Measurements from ENCODE around the gene DNAJC30.

Gene DNAJC30

GRCh38 chr7:73718905-73719805, 35.9 kb upstream of the DNAJC30 start, which contains the start of gene STX1A:
STX1A (minus strand) TSS chr7:73719669; CDS start chr7:73719631, 38 bp downstream.
- Histone ChIP-seq H2BK12ac (ENCODE audit: low read length) (peak within 1 kb of the TSS; percentile 73), H3K79me1 (ENCODE audit: low read depth, low read length) (peaks cover 10% of the 10 kb centered on the region)
- WGBS, 2 donors (ENCODE audit: extremely low coverage in 2 of 2, insufficient read length in 2 of 2, insufficient replicate concordance in 1 of 2), result no CpG with 5 or more reads among the region's 96 CpGs

GRCh38 chr7:73718438-73718881, 35.2 kb upstream of the DNAJC30 start:
- H3K79me1 ChIP-seq (ENCODE audit: low read depth, low read length), result peaks cover 10% of the 10 kb centered on the region
- no CpG with 5 or more reads among the region's 9 CpGs for WGBS, 2 donors (ENCODE audit: extremely low coverage in 2 of 2, insufficient read length in 2 of 2, insufficient replicate concordance in 1 of 2)
- no peak for DNase-seq (ENCODE audit: low spot score)
- no peak overlapping the region for H3K27ac ChIP-seq (replicated peaks; ENCODE audit: low read length)
- no peaks in the 10 kb centered on the region for H3K36me3 ChIP-seq (replicated peaks in 1 of 2; ENCODE audit: control insufficient read depth in 2 of 2, insufficient read depth in 2 of 2, low read length in 2 of 2)
- H3K23ac ChIP-seq (ENCODE audit: low read depth, low read length, poor library complexity), result peak overlapping the region; percentile 43
- H4K91ac ChIP-seq (ENCODE audit: low read depth, low read length, poor library complexity), result no peak overlapping the region
- H3K18ac ChIP-seq (ENCODE audit: low read length), result no peak overlapping the region
- no peaks in the 10 kb centered on the region for H3K9me3 ChIP-seq (replicated peaks in 1 of 2; ENCODE audit: control insufficient read depth in 2 of 2, insufficient read depth in 1 of 2, low read depth in 1 of 2, low read length in 2 of 2)
- peak overlapping the region; percentile 43 for H4K8ac ChIP-seq (ENCODE audit: low read depth, low read length)
- H3K14ac ChIP-seq (ENCODE audit: low read length), result no peak overlapping the region
- H3K4me3 ChIP-seq (ENCODE audit: low read length in 2 of 2), result peak overlapping the region; percentile 60 to 99
- peaks cover 0 to 27% (median 8%) of the 10 kb centered on the region in 3 experiments for H3K27me3 ChIP-seq (ENCODE audit: control insufficient read depth in 3 of 3, insufficient read depth in 3 of 3, low read depth in 1 of 3, low read length in 3 of 3)
- H2BK120ac ChIP-seq (ENCODE audit: low read depth, low read length), result no peak overlapping the region
- no peak overlapping the region for H2BK12ac ChIP-seq (ENCODE audit: low read length)
- H3K4ac ChIP-seq (ENCODE audit: low read length), result no peak overlapping the region
- peak overlapping the region; percentile 86 for H3K4me2 ChIP-seq (ENCODE audit: insufficient read depth, low read length, poor library complexity, severe bottlenecking)
- H2AK5ac ChIP-seq (ENCODE audit: low read depth, low read length), result peak overlapping the region; percentile 90
- peak overlapping the region; percentile 39 for H2BK5ac ChIP-seq (ENCODE audit: low read length)
- H3K4me1 ChIP-seq (ENCODE audit: control insufficient read depth in 2 of 2, insufficient read depth in 1 of 2, low read depth in 1 of 2, low read length in 2 of 2), result peaks cover 3 to 4% of the 10 kb centered on the region in 2 donors
- peak overlapping the region; percentile 99 for H2AFZ ChIP-seq (ENCODE audit: low read length)
- no peak overlapping the region for H2BK15ac ChIP-seq (ENCODE audit: low read length)
- peak overlapping the region; percentile 90 for H3K9ac ChIP-seq (ENCODE audit: low read depth, low read length, poor library complexity)

More at GRCh38 chr7:73718905-73719805, 35.9 kb upstream of the DNAJC30 start, which contains the start of gene STX1A:
- H3K4me3 ChIP-seq (ENCODE audit: low read length in 2 of 2), result peak within 1 kb of the TSS; percentile 60 to 99
- peak within 1 kb of the TSS; percentile 43 for H3K23ac ChIP-seq (ENCODE audit: low read depth, low read length, poor library complexity)
- peak within 1 kb of the TSS; percentile 39 for H2BK5ac ChIP-seq (ENCODE audit: low read length)
- peak within 1 kb of the TSS; percentile 99 for H2AFZ ChIP-seq (ENCODE audit: low read length)
- no peak within 1 kb of the TSS for H3K27ac ChIP-seq (replicated peaks; ENCODE audit: low read length)
- peaks cover 0 to 27% (median 8%) of the 10 kb centered on the region in 3 experiments for H3K27me3 ChIP-seq (ENCODE audit: control insufficient read depth in 3 of 3, insufficient read depth in 3 of 3, low read depth in 1 of 3, low read length in 3 of 3)
- peak within 1 kb of the TSS; percentile 86 for H3K4me2 ChIP-seq (ENCODE audit: insufficient read depth, low read length, poor library complexity, severe bottlenecking)
- no peaks in the 10 kb centered on the region for H3K9me3 ChIP-seq (replicated peaks in 1 of 2; ENCODE audit: control insufficient read depth in 2 of 2, insufficient read depth in 1 of 2, low read depth in 1 of 2, low read length in 2 of 2)
- H3K4ac ChIP-seq (ENCODE audit: low read length), result no peak within 1 kb of the TSS
- H4K8ac ChIP-seq (ENCODE audit: low read depth, low read length), result no peak within 1 kb of the TSS
- peaks cover 3 to 4% of the 10 kb centered on the region in 2 donors for H3K4me1 ChIP-seq (ENCODE audit: control insufficient read depth in 2 of 2, insufficient read depth in 1 of 2, low read depth in 1 of 2, low read length in 2 of 2)
- no peaks in the 10 kb centered on the region for H3K36me3 ChIP-seq (replicated peaks in 1 of 2; ENCODE audit: control insufficient read depth in 2 of 2, insufficient read depth in 2 of 2, low read length in 2 of 2)
- H3K18ac ChIP-seq (ENCODE audit: low read length), result peak within 1 kb of the TSS; percentile 93
- DNase-seq (ENCODE audit: low spot score), result no peak
- H2BK120ac ChIP-seq (ENCODE audit: low read depth, low read length), result no peak within 1 kb of the TSS
- H4K91ac ChIP-seq (ENCODE audit: low read depth, low read length, poor library complexity), result no peak within 1 kb of the TSS
- peak within 1 kb of the TSS; percentile 71 for H3K14ac ChIP-seq (ENCODE audit: low read length)
- no peak within 1 kb of the TSS for H2BK15ac ChIP-seq (ENCODE audit: low read length)
- peak within 1 kb of the TSS; percentile 90 for H2AK5ac ChIP-seq (ENCODE audit: low read depth, low read length)
- peak within 1 kb of the TSS; percentile 90 for H3K9ac ChIP-seq (ENCODE audit: low read depth, low read length, poor library complexity)

GRCh38 chr7:73717991-73718405, 34.7 kb upstream of the DNAJC30 start:
- H2AFZ ChIP-seq (ENCODE audit: low read length), result no peak overlapping the region
- no peak for DNase-seq (ENCODE audit: low spot score)
- H3K27me3 ChIP-seq (ENCODE audit: control insufficient read depth in 3 of 3, insufficient read depth in 3 of 3, low read depth in 1 of 3, low read length in 3 of 3), result peaks cover 0 to 27% (median 8%) of the 10 kb centered on the region in 3 experiments
- no peak overlapping the region for H3K9ac ChIP-seq (ENCODE audit: low read depth, low read length, poor library complexity)
- no peak overlapping the region for H2BK120ac ChIP-seq (ENCODE audit: low read depth, low read length)
- H3K9me3 ChIP-seq (replicated peaks in 1 of 2; ENCODE audit: control insufficient read depth in 2 of 2, insufficient read depth in 1 of 2, low read depth in 1 of 2, low read length in 2 of 2), result no peaks in the 10 kb centered on the region
- no peak overlapping the region for H3K4me2 ChIP-seq (ENCODE audit: insufficient read depth, low read length, poor library complexity, severe bottlenecking)
- H2BK5ac ChIP-seq (ENCODE audit: low read length), result no peak overlapping the region
- H3K4me3 ChIP-seq (ENCODE audit: low read length in 2 of 2), result peak overlapping the region in 1 of 2 donors; percentile 60
- peak overlapping the region; percentile 73 for H3K23ac ChIP-seq (ENCODE audit: low read depth, low read length, poor library complexity)
- H3K27ac ChIP-seq (replicated peaks; ENCODE audit: low read length), result no peak overlapping the region
- H2AK5ac ChIP-seq (ENCODE audit: low read depth, low read length), result peak overlapping the region; percentile 90
- no peak overlapping the region for H2BK12ac ChIP-seq (ENCODE audit: low read length)
- H4K8ac ChIP-seq (ENCODE audit: low read depth, low read length), result peak overlapping the region; percentile 43
- peaks cover 10% of the 10 kb centered on the region for H3K79me1 ChIP-seq (ENCODE audit: low read depth, low read length)
- no peak overlapping the region for H4K91ac ChIP-seq (ENCODE audit: low read depth, low read length, poor library complexity)
- no peaks in the 10 kb centered on the region for H3K36me3 ChIP-seq (replicated peaks in 1 of 2; ENCODE audit: control insufficient read depth in 2 of 2, insufficient read depth in 2 of 2, low read length in 2 of 2)
- peaks cover 3 to 4% of the 10 kb centered on the region in 2 donors for H3K4me1 ChIP-seq (ENCODE audit: control insufficient read depth in 2 of 2, insufficient read depth in 1 of 2, low read depth in 1 of 2, low read length in 2 of 2)
- no peak overlapping the region for H3K18ac ChIP-seq (ENCODE audit: low read length)
- no CpG with 5 or more reads among the region's 10 CpGs for WGBS, 2 donors (ENCODE audit: extremely low coverage in 2 of 2, insufficient read length in 2 of 2, insufficient replicate concordance in 1 of 2)
- H2BK15ac ChIP-seq (ENCODE audit: low read length), result no peak overlapping the region
- no peak overlapping the region for H3K14ac ChIP-seq (ENCODE audit: low read length)
- peak overlapping the region; percentile 3 for H3K4ac ChIP-seq (ENCODE audit: low read length)
